PC-3 (cell line): ENCODE measurements around the gene TPRA1. TPM values are rescaled to one million over a fixed set of nuclear protein-coding genes. Genes with fewer than 3 reads are reported as not detected.

Source experiments
- ATAC-seq: fragments of 200-7000 bp; cut with Tn5 transposase; 2 replicates; pipeline ENCODE4 v1.9.1; 2020; ENCODE audit warnings: mild to moderate bottlenecking, moderate library complexity
- BruUV-seq: library from RNA; stranded (reverse); fragments of 400-500 nt; replicated peaks from 2 replicates; lab custom pipeline; 2021; lab: Mats Ljungman, UMichigan
- CTCF ChIA-PET: fragments of 300-600 bp; sonication (Branson Sonifier 250); formaldehyde crosslinking; loops from one replicate; lab custom pipeline; 2022; ENCODE audit warnings: antibody characterized with exemption; lab: Charles Lee
- POLR2A ChIA-PET: fragments of 300-600 bp; sonication (Branson Sonifier 250); formaldehyde crosslinking; loops from one replicate; lab custom pipeline; 2022; ENCODE audit warnings: antibody characterized with exemption; ENCODE audit not compliant: unreplicated experiment; lab: Charles Lee
- DNase-seq: peaks from one replicate; pipeline ENCODE4 v3.0.0-alpha.2; 2015
- H2AFZ ChIP-seq: fragments of 300-600 bp; sonication (generic); 2 replicates; pipeline ENCODE4 v1.6.0; 2016; ENCODE audit warnings: antibody characterized with exemption, low read length
- H3F3A ChIP-seq: fragments of 300-600 bp; sonication (generic); one replicate; pipeline ENCODE4 v1.6.0; 2017; ENCODE audit warnings: antibody characterized with exemption, low read length, control low read depth, mild to moderate bottlenecking; ENCODE audit not compliant: unreplicated experiment
- H3K27ac ChIP-seq: fragments of 300-600 bp; sonication (generic); 2 replicates; pipeline ENCODE4 v1.5.1; 2016; ENCODE audit warnings: mild to moderate bottlenecking, low read length
- H3K27me3 ChIP-seq: fragments of 300-600 bp; sonication (generic); 2 replicates; pipeline ENCODE4 v1.6.1; 2016; ENCODE audit warnings: low read length, mixed read lengths
- H3K36me3 ChIP-seq: fragments of 300-600 bp; sonication (generic); 2 replicates; pipeline ENCODE4 v1.6.1; 2016; ENCODE audit warnings: low read depth, mixed run types, low read length, mixed read lengths
- H3K4me1 ChIP-seq: fragments of 300-600 bp; sonication (generic); 2 replicates; pipeline ENCODE4 v1.5.1; 2016; ENCODE audit warnings: low read length; ENCODE audit not compliant: insufficient read depth
- H3K4me2 ChIP-seq: fragments of 300-600 bp; sonication (generic); 2 replicates; pipeline ENCODE4 v1.6.0; 2016; ENCODE audit warnings: low read length
- H3K4me3 ChIP-seq: fragments of 300-600 bp; sonication (generic); 2 replicates; pipeline ENCODE4 v1.5.1; 2016; ENCODE audit warnings: mild to moderate bottlenecking, low read length, mixed read lengths
- H3K79me2 ChIP-seq: fragments of 300-600 bp; sonication (generic); 2 replicates; pipeline ENCODE4 v1.6.1; 2017; ENCODE audit warnings: low read length, mixed read lengths
- H3K9ac ChIP-seq: fragments of 300-600 bp; sonication (generic); 2 replicates; pipeline ENCODE4 v1.6.0; 2016; ENCODE audit warnings: mild to moderate bottlenecking, low read length
- H3K9me2 ChIP-seq: fragments of 300-600 bp; sonication (generic); replicated peaks from 2 replicates; pipeline ENCODE4 v1.6.1; 2016; ENCODE audit warnings: mixed run types, low read length, mixed read lengths
- H3K9me3 ChIP-seq: fragments of 300-600 bp; sonication (generic); 2 replicates; pipeline ENCODE4 v1.6.1; 2016; ENCODE audit warnings: low read length, mixed read lengths
- H4K20me1 ChIP-seq: fragments of 300-600 bp; sonication (generic); 2 replicates; pipeline ENCODE4 v1.6.1; 2016; ENCODE audit warnings: low read length, mixed read lengths
- CTCF ChIP-seq: fragments of 300-600 bp; sonication (generic); conservative IDR thresholded peaks from 2 replicates; pipeline ENCODE4 v1.5.1; 2017; ENCODE audit warnings: antibody characterized with exemption, low read depth, mild to moderate bottlenecking, low read length
- EZH2 ChIP-seq: fragments of 300-600 bp; sonication (generic); IDR thresholded peaks from one replicate; pipeline ENCODE4 v1.6.1; 2017; ENCODE audit warnings: antibody characterized with exemption, mild to moderate bottlenecking, low read length; ENCODE audit not compliant: unreplicated experiment
- EZH2phosphoT487 ChIP-seq: fragments of 300-600 bp; sonication (generic); IDR thresholded peaks from 2 replicates; pipeline ENCODE4 v1.6.1; 2018; ENCODE audit warnings: mild to moderate bottlenecking, antibody characterized with exemption, low read length, borderline replicate concordance
- intact Hi-C: fragments of 100-400 bp; cut with micrococcal nuclease; formaldehyde crosslinking; loops from 2 replicates; pipeline ENCODE4 v1.9.0; 2023
- total RNA-seq: library from RNA; depleted of rRNA; stranded (reverse); fragments of >200 nt; gene quantifications from 2 replicates; pipeline ENCODE4 v1.2.3, GENCODE V29; 2014

The TPRA1 gene
- total RNA-seq, 1 experiment from 2014 or later: 25.7 TPM

DNA sequence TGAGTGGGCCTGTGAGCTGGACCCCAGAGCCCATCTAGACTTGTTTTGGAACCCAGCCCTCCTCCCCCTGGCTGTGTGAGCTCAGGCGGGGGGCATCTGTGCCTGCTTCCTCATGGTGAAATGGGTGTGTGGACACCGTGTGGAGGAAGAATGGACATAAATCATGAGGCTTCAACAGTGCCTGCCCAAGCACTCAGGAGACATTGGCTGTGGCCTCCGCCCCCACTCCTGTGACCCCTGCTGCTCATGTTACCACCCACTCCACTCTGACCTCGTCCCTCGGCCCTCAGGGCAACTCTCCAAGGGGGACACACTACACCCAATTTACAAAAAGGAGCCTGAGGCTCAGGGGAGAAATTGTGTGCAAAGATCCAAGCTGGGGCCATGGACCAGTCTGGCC, 16.6 kb downstream of the TPRA1 start:
- ATAC-seq (no peak), DNase-seq (no peak)
- Histone ChIP-seq H3K4me1 (no peaks in the 10 kb centered on the region), H2AFZ (no peak overlapping the region), H3K36me3 (peaks cover 8% of the 10 kb centered on the region; the same call in 1 of the 2 replicates), H3K9me2 (no peaks in the 10 kb centered on the region), H3K4me2 (no peak overlapping the region), H3K9ac (no peak overlapping the region), H3K4me3 (no peak overlapping the region), H3K79me2 (no peaks in the 10 kb centered on the region), H3K27me3 (no peaks in the 10 kb centered on the region), H3K9me3 (no peaks in the 10 kb centered on the region), H3K27ac (no peak overlapping the region), H3F3A (no peaks in the 10 kb centered on the region), H4K20me1 (no peaks in the 10 kb centered on the region)
- intact Hi-C loops: no loop called here
- BruUV-seq: no TSS peak
- POLR2A ChIA-PET: no interaction called here
- no peak for TF ChIP-seq EZH2
- TF ChIP-seq EZH2phosphoT487: no peak
- no peak for TF ChIP-seq CTCF
- CTCF ChIA-PET: no interaction called here

- CTCF ChIA-PET: no interaction called here
Measured at GRCh38 chr3:127573401-127573800, 17.1 kb downstream of the TPRA1 start.

More at GRCh38 chr3:127573401-127573800, 17.1 kb downstream of the TPRA1 start:
- no peak for ATAC-seq
- DNase-seq: no peak
- no peak overlapping the region for H3K4me3 ChIP-seq
- no TSS peak for BruUV-seq
- H3K9me2 ChIP-seq: no peaks in the 10 kb centered on the region
- H3K36me3 ChIP-seq: peaks cover 8% of the 10 kb centered on the region; the same call in 1 of the 2 replicates
- H3F3A ChIP-seq: no peaks in the 10 kb centered on the region
- no peaks in the 10 kb centered on the region for H3K27me3 ChIP-seq
- no peaks in the 10 kb centered on the region for H3K79me2 ChIP-seq
- H3K9ac ChIP-seq: no peak overlapping the region
- POLR2A ChIA-PET: no interaction called here
- TF ChIP-seq CTCF: no peak
- TF ChIP-seq EZH2: no peak
- no peak for TF ChIP-seq EZH2phosphoT487
- no peaks in the 10 kb centered on the region for H4K20me1 ChIP-seq
- no peaks in the 10 kb centered on the region for H3K4me1 ChIP-seq
- intact Hi-C loops: no loop called here
- no peaks in the 10 kb centered on the region for H3K9me3 ChIP-seq
- no peak overlapping the region for H3K27ac ChIP-seq
- H3K4me2 ChIP-seq: no peak overlapping the region
- H2AFZ ChIP-seq: no peak overlapping the region
